CD14-positive monocyte (primary cell): ENCODE measurements around the gene AP1S3. TPM values are rescaled to one million over a fixed set of nuclear protein-coding genes. Genes with fewer than 3 reads are reported as not detected.

Source experiments
- DNase-seq, 3 donors: peaks; one replicate each; pipeline ENCODE4 v3.0.0-alpha.2; 2011 to 2022
- H2AFZ ChIP-seq: 2 replicates; pipeline ENCODE4 v1.6.0; 2012; ENCODE audit warnings: mild to moderate bottlenecking, low read depth, low read length, inconsistent platforms; ENCODE audit not compliant: insufficient read depth, poor library complexity, severe bottlenecking
- H3K27ac ChIP-seq, 2 donors: 1 replicate in 1 of 2; 2 replicates in 1 of 2; pipeline ENCODE4 v1.5.1; 2012 to 2013; ENCODE audit warnings: low read length in 2 of 2, control low read depth in 1 of 2, inconsistent platforms in 1 of 2, low read depth in 1 of 2, mild to moderate bottlenecking in 1 of 2
- H3K27me3 ChIP-seq, 2 donors: one replicate each; pipeline versions ENCODE4 v1.6.0 to v1.6.1; 2011 to 2013; ENCODE audit warnings: low read length in 2 of 2; ENCODE audit not compliant: control insufficient read depth in 2 of 2, insufficient read depth in 2 of 2
- H3K36me3 ChIP-seq, 2 donors: replicated peaks in 1 of 2; 1 replicate in 1 of 2; 2 replicates in 1 of 2; pipeline versions ENCODE4 v1.5.1 to v1.6.1; 2012 to 2013; ENCODE audit warnings: low read length in 2 of 2, control low read depth in 1 of 2, inconsistent platforms in 1 of 2, mild to moderate bottlenecking in 1 of 2; ENCODE audit not compliant: insufficient read depth in 2 of 2, control insufficient read depth in 1 of 2
- H3K4me1 ChIP-seq, 2 donors: 1 replicate in 1 of 2; 2 replicates in 1 of 2; pipeline versions ENCODE4 v1.5.1 to v1.6.1; 2012 to 2013; ENCODE audit warnings: low read length in 2 of 2, control low read depth in 1 of 2, inconsistent platforms in 1 of 2, mild to moderate bottlenecking in 1 of 2, moderate library complexity in 1 of 2; ENCODE audit not compliant: insufficient read depth in 2 of 2, control insufficient read depth in 1 of 2
- H3K4me2 ChIP-seq: replicated peaks from 2 replicates; pipeline ENCODE3; 2012; ENCODE audit warnings: low read length, moderate library complexity, mild to moderate bottlenecking; ENCODE audit not compliant: poor library complexity, severe bottlenecking; ENCODE audit errors: extremely low read depth
- H3K4me3 ChIP-seq, 3 experiments: fragments of 200-600 bp in 1 of 3; sonication (generic) in 1 of 3; replicated peaks in 1 of 3; 1 replicate in 2 of 3; 2 replicates in 1 of 3; pipeline ENCODE4 v1.5.1; 2011 to 2013; ENCODE audit warnings: low read length in 3 of 3, mild to moderate bottlenecking in 3 of 3, control low read depth in 2 of 3, low read depth in 2 of 3, inconsistent platforms in 1 of 3, moderate library complexity in 1 of 3
- H3K79me2 ChIP-seq: 2 replicates; pipeline ENCODE4 v1.6.0; 2012; ENCODE audit warnings: mild to moderate bottlenecking, control low read depth, inconsistent platforms, low read length, moderate library complexity; ENCODE audit not compliant: insufficient read depth
- H3K9ac ChIP-seq: 2 replicates; pipeline ENCODE4 v1.6.0; 2017; ENCODE audit warnings: low read length, mild to moderate bottlenecking; ENCODE audit not compliant: insufficient read depth, poor library complexity, severe bottlenecking
- H3K9me3 ChIP-seq, 2 donors: replicated peaks in 1 of 2; 1 replicate in 1 of 2; 2 replicates in 1 of 2; pipeline versions ENCODE4 v1.5.1 to v1.6.1; 2012 to 2013; ENCODE audit warnings: low read length in 2 of 2, control low read depth in 1 of 2; ENCODE audit not compliant: control insufficient read depth in 1 of 2, insufficient read depth in 1 of 2
- H4K20me1 ChIP-seq: 2 replicates; pipeline ENCODE4 v1.6.0; 2012; ENCODE audit warnings: mild to moderate bottlenecking, low read length, control low read depth, moderate library complexity; ENCODE audit not compliant: insufficient read depth
- H3K27ac Mint-ChIP-seq, 7 donors: one replicate each; pipeline ENCODE4 v1.8.0; 2020; ENCODE audit warnings: mild to moderate bottlenecking in 7 of 7, mixed read lengths in 7 of 7, moderate library complexity in 6 of 7, inconsistent platforms in 2 of 7
- H3K27me3 Mint-ChIP-seq, 3 donors: one replicate each; pipeline ENCODE4 v1.8.0; 2021 to 2022; ENCODE audit warnings: low read depth in 3 of 3, mild to moderate bottlenecking in 3 of 3, mixed read lengths in 3 of 3, moderate library complexity in 3 of 3, inconsistent platforms in 1 of 3
- H3K36me3 Mint-ChIP-seq, 2 donors: one replicate each; pipeline ENCODE4 v1.8.0; 2020; ENCODE audit warnings: mixed read lengths in 2 of 2, inconsistent platforms in 1 of 2, mild to moderate bottlenecking in 1 of 2
- H3K4me1 Mint-ChIP-seq: one replicate; pipeline ENCODE4 v1.8.0; 2020; ENCODE audit warnings: mild to moderate bottlenecking, mixed read lengths
- H3K4me3 Mint-ChIP-seq, 2 donors: one replicate each; pipeline ENCODE4 v1.8.0; 2020; ENCODE audit warnings: mild to moderate bottlenecking in 2 of 2, mixed read lengths in 2 of 2, moderate library complexity in 1 of 2
- H3K9me3 Mint-ChIP-seq, 7 donors: one replicate each; pipeline ENCODE4 v1.8.0; 2020 to 2022; ENCODE audit warnings: mixed read lengths in 7 of 7, mild to moderate bottlenecking in 6 of 7, moderate library complexity in 6 of 7, inconsistent platforms in 2 of 7
- CTCF ChIP-seq: fragments of 200-600 bp; IDR thresholded peaks from one replicate; pipeline ENCODE4 v1.8.0; 2022; ENCODE audit warnings: antibody characterized with exemption, mild to moderate bottlenecking
- WGBS: methylation state at CpG from one replicate; pipeline ENCODE4 v1.1.5; 2013; ENCODE audit warnings: missing lambda C conversion rate; ENCODE audit not compliant: insufficient coverage; 5-methylcytosine and 5-hydroxymethylcytosine counted together
- intact Hi-C, 2 donors: fragments of 100-400 bp; cut with micrococcal nuclease; formaldehyde crosslinking; loops; one replicate each; pipeline versions ENCODE4 v1.15.0 to v1.15.1; 2023
- polyA plus RNA-seq, 3 donors: library from polyadenylated mRNA; depleted of rRNA in 1 of 3; unstranded in 2 of 3; stranded (reverse) in 1 of 3; fragments of 300-500 nt in 2 of 3; fragments of >200 nt in 1 of 3; fragmentation: Illumina TruSeq in 2 of 3; gene quantifications; 1 replicate in 2 of 3; 2 replicates in 1 of 3; pipeline ENCODE4 v1.2.3, GENCODE V29; 2012 to 2021

Gene AP1S3
- polyA plus RNA-seq, 3 donors = 0.80 to 1.3 (median 0.81) TPM

- peaks cover 0 to 3% of the 10 kb centered on the region in 2 donors for H3K36me3 Mint-ChIP-seq
- H3K27ac Mint-ChIP-seq = no peak overlapping the region
- H3K9ac ChIP-seq = no peak overlapping the region
- peaks cover 47% of the 10 kb centered on the region for H3K79me2 ChIP-seq
- no peak overlapping the region for H2AFZ ChIP-seq
- no peak overlapping the region for H3K4me2 ChIP-seq
- TF ChIP-seq CTCF = no peak
- no peak overlapping the region for H3K27ac ChIP-seq
- no peak overlapping the region for H3K4me3 Mint-ChIP-seq
- no peaks in the 10 kb centered on the region for H4K20me1 ChIP-seq
- no peak for DNase-seq
- H3K4me3 ChIP-seq = no peak overlapping the region
- peaks cover 2 to 3% (median 3%) of the 10 kb centered on the region in 3 donors for H3K27me3 Mint-ChIP-seq
- intact Hi-C loops = loop anchor here in 1 of 2 donors (10.0 kb wide), 1 partner anchor 120 kb away; the partner anchor contains the start of gene MRPL44
- WGBS = no CpG with 5 or more reads among the region's 1 CpG
- no peaks in the 10 kb centered on the region for H3K9me3 ChIP-seq
- peaks cover 15% of the 10 kb centered on the region in 2 donors for H3K4me1 ChIP-seq
- no peaks in the 10 kb centered on the region for H3K36me3 ChIP-seq
- no peaks in the 10 kb centered on the region for H3K27me3 ChIP-seq
- no peaks in the 10 kb centered on the region for H3K9me3 Mint-ChIP-seq
- peaks cover 21% of the 10 kb centered on the region for H3K4me1 Mint-ChIP-seq
These were observed 3.0 kb downstream of the AP1S3 start for GRCh38 chr2:223834431-223834830.

GRCh38 chr2:223832241-223832903, 5.0 kb downstream of the AP1S3 start:
- Histone ChIP-seq H4K20me1 (no peaks in the 10 kb centered on the region), H3K27me3 (no peaks in the 10 kb centered on the region), H3K9ac (no peak overlapping the region), H3K4me3 (no peak overlapping the region), H3K4me1 (peaks cover 15% of the 10 kb centered on the region in 2 donors), H2AFZ (no peak overlapping the region), H3K4me2 (no peak overlapping the region), H3K27ac (no peak overlapping the region), H3K9me3 (no peaks in the 10 kb centered on the region), H3K79me2 (peaks cover 50% of the 10 kb centered on the region), H3K36me3 (no peaks in the 10 kb centered on the region)
- Mint-ChIP-seq H3K4me1 (peaks cover 19% of the 10 kb centered on the region), H3K27ac (peak overlapping the region in 1 of 7 donors; percentile 68), H3K36me3 (peaks cover 3 to 6% of the 10 kb centered on the region in 2 donors), H3K9me3 (no peaks in the 10 kb centered on the region), H3K4me3 (no peak overlapping the region), H3K27me3 (peaks cover 2 to 3% (median 3%) of the 10 kb centered on the region in 3 donors)
- TF ChIP-seq CTCF = no peak
- intact Hi-C loops = loop anchor here in 1 of 2 donors (10.0 kb wide), 1 partner anchor 122 kb away; the partner anchor contains the start of gene MRPL44
- no peak for DNase-seq
- WGBS = no CpG with 5 or more reads among the region's 8 CpGs
